ENCODE results near the gene FBXO42. TPM values are rescaled to one million over a fixed set of nuclear protein-coding genes. Genes with fewer than 3 reads are reported as not detected.
A peak's percentile ranks its signal among the peaks of the same experiment; 100 is the strongest.

The FBXO42 gene
- total RNA-seq, 1 donor from 2014 or later: 17.1 TPM

DNA sequence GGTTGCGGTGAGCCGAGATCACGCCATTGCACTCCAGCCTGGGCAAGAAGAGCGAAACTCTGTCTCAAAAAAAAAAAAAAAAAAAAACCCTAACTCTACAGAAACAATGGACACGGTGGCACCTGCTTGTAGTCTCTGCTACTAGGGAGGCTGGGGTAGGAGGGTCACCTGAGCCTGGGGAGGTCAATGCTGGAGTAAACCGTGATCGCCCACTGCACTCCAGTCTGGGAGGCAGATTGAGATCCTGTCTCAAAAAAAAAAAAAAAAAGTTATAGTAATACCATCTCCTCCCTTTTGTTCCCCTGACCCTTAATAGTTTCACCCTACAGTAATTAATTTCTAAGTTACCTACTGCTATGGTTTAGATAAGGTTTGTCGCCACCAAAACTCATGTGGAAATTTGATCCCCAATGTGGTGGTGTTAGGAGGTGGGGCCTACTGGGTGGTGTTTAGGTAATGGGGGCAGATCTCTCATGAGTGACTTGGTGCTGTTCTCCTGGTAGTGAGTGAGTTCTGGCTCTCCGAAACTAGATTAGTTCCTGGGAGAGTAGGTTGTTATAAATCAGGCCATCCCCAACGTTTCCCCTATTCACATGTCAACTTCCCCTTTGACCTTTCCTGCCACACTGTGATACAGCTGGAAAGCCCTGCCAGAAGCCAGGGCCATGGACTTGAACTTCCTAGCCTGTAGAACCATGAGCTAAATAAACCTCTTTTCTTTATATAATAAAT lies 9.8 kb downstream of the FBXO42 start:
- ATAC-seq (ENCODE audit: poor library complexity): no peak
- no peak for DNase-seq
- intact Hi-C loops (cut with DNase I): no loop called here

DNA sequence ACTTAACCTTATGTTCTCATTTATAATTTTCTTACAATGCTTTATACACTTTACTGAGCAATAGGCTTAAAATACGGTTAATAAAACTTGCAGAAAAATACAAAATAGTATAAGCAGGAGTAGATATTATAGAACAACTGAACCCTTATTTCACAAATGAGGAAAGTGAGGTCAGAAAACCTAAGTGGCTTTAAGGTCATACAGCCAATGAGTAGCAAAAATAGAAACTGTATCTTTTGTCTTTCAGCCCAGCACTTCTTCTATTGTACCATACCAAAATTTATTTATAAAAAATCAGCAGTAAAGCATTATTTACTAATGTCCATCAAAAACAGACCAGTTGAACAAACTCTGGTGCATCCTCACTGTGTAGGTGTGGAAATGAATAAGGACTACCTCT lies 11.6 kb downstream of the FBXO42 start:
- ATAC-seq (ENCODE audit: poor library complexity) (peak; percentile 49), DNase-seq (no peak)
- intact Hi-C loops (cut with DNase I): no loop called here

DNA sequence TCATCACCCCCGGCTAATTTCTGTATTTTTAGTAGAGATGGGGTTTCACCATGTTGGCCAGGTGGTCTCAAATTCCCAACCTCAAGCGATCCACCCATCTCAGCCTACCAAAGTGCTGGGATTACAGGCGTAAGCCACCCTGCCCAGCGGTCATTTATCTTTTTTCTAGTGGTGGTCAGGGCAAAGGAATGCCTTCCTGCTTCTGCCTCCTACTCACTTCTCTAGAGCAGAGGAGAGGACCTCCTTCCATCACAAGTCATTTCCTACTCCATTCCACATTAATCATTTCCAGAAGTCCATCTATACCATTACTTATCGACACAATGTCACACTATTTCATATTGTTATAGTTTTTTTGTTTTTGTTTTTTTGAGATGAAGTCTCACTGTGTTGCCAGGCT lies 13.3 kb downstream of the FBXO42 start:
- ATAC-seq (ENCODE audit: poor library complexity): no peak
- DNase-seq: no peak
- intact Hi-C loops (cut with DNase I): no loop called here

DNA sequence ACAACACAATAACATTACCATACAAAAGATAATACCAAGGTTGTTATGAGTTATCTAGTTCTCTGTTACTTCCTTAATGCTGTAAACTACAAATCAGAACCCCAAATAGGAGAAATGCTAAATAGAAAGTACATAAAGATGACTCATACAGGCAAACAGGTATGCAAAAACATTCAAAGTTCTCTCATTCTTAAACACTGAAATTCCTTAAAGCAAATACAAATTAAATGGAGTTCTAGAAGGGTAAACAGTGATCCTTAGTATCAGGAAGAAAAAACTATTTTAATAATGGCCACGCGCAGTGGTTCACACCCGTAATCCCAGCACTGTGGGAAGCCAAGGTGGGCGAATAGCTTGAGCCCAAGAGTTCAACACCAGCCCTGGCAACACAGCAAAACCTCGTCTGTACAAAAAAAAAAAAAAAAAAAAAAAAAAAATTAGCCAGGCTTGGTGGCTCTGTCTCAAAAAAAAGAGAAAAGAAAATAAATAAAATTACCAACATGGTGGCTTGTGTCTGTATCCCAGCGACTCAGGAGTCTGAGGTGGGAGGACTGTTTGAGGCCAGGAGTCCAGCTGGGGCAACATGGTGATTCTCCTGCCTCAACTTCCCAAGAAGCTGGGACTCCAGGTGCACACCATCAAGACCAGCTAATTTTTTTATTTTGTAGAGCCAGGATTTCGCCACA lies 17.5 kb downstream of the FBXO42 start:
- intact Hi-C loops (cut with DNase I): no loop called here

DNA sequence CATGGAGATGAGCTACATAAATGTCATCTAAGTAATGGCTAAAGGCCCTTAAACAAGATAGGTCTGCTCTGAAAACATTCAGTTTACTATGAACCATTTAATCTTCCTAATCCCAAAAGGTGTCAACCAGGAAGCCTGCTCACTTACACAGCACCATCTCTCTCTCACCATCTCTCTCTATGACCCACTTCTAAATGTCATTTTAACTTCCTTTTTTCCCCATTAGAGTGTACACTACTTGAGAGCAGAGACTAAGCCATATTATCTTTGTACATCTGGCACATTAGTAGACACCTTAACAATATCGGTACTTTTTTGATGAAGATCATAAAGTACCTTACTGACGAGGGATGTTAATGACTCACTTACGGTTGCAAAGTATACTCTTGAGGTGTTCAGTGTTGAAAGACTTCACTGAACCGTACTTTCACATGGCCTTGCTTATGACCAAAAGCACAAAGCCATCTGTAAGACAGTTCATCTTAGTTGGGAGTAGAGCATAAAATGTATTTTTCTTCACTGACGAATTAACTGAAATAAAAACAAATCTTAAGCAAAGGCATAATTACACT lies 25.4 kb downstream of the FBXO42 start:
- no peak for DNase-seq
- intact Hi-C loops (cut with DNase I): no loop called here
- no peak for ATAC-seq (ENCODE audit: poor library complexity)

More for the DNA sequence above, 17.5 kb downstream of the FBXO42 start:
- ATAC-seq (ENCODE audit: poor library complexity) (no peak), DNase-seq (no peak)

DNA sequence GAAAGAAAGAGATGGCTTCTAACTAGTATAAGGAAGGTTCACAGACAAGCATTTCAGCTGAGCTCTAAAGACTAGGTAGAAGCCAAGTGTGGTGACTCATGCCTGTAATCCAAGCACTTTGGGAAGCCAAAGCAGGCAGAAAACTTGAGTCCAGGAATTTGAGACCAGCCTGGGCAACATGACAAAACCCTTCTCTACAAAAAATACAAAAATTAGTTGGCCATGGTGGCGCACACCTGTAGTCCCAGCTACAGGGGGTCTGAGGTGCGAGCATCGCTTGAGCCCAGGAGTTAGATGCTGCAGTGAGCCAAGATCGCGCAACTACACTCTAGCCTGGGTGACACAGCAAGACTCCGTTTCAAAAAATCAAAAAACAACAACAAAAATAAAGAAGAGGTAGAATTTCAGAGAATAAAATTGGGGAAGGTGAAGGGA lies 27.8 kb downstream of the FBXO42 start:
- ATAC-seq (ENCODE audit: poor library complexity) (peak; percentile 80), DNase-seq (no peak)
- intact Hi-C loops (cut with DNase I): no loop called here

DNA sequence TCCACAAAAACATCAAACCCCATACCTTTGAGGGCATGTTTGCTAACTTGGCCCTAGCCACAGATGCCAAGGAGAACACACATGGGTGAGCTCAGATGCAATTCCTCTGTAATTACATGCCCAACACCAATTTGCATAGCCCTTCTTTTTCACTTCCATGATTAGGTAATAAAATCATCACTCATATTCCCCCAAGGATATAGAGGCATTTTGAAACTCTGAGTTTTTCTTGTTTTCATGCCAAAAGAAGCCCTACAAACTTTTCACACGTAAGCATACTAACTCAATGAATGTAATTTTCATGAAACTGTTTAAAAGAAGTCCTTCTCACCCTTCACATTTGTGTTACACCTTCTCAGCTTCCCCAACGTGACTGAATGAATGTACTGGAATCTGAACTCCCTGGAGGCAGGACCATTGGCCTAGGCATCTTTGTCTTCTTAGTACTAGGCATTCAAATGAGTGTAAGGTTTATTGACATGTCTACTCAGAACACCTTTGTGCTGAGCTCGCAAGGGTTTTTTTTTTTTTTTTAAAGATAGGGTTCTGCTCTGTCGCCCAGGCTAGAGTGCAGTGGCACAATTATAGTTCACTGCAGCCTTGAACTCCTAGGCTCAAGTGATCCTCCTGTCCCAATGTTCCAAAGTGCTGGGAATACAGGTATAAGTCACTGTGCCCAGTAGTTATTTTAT lies 31.0 kb downstream of the FBXO42 start:
- DNase-seq: no peak
- ATAC-seq (ENCODE audit: poor library complexity): peak; percentile 7
- intact Hi-C loops (cut with DNase I): no loop called here

DNA sequence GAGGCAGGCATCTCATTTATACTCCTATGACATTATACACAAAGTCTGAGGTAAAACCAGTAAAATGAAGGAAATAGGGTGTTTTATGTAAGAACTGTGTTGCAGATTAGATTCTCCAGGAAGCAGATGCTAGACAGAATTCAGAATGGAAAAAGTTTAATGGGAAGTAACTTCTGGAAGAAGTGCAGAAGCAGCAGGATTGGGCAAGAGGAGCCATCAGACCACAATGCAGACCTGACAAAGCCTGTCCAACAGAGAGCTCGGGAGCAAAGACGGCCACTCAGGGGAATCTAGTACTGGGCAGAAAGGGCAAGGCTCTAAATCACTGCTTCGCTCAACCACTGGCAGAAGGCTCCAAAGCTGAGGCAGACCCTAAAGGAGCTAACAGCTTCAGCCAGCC lies 33.7 kb downstream of the FBXO42 start:
- ATAC-seq (ENCODE audit: poor library complexity) (peak; percentile 75), DNase-seq (no peak)
- intact Hi-C loops (cut with DNase I): no loop called here

DNA sequence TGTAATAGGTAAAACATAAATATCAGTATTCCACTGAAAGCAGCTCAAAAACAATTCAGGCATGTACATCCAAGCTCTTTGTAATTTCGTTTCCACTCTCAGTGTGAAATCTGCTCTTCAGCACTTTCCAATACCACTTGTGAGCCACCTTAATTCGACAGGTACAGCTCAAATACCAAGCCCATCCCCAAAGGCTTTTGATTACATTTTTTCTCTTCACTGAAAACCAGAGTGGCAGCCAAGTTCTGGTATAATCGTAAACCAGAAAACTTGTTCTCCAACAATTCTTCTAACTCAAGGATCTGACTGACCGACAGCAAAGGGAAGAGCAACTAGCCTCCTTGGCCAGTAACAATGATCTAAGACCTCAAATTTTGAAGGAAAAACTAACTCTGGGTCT lies 36.8 kb downstream of the FBXO42 start:
- no peak for DNase-seq
- intact Hi-C loops (cut with DNase I): no loop called here
- ATAC-seq (ENCODE audit: poor library complexity): no peak

DNA sequence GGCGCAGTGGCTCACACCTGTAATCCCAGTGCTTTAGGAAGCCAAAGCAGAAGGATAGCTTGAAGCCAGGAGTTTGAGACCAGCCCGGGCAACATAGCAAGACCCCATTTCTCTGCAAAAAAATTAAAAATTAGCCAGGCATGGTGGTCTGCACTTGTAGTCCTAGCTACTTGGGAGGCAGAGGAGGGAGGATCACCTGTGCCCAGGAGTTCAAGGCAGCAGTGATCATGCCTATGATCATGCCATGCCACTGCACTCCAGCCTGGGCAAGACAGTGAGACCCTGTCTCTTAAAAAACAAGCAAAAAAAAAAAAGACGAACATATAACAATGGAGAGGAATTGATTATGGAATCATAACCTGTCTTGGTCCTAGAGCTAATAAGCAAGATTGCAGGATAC lies 45.1 kb downstream of the FBXO42 start:
- intact Hi-C loops (cut with DNase I): no loop called here
- ATAC-seq (ENCODE audit: poor library complexity): no peak
- no peak for DNase-seq

DNA sequence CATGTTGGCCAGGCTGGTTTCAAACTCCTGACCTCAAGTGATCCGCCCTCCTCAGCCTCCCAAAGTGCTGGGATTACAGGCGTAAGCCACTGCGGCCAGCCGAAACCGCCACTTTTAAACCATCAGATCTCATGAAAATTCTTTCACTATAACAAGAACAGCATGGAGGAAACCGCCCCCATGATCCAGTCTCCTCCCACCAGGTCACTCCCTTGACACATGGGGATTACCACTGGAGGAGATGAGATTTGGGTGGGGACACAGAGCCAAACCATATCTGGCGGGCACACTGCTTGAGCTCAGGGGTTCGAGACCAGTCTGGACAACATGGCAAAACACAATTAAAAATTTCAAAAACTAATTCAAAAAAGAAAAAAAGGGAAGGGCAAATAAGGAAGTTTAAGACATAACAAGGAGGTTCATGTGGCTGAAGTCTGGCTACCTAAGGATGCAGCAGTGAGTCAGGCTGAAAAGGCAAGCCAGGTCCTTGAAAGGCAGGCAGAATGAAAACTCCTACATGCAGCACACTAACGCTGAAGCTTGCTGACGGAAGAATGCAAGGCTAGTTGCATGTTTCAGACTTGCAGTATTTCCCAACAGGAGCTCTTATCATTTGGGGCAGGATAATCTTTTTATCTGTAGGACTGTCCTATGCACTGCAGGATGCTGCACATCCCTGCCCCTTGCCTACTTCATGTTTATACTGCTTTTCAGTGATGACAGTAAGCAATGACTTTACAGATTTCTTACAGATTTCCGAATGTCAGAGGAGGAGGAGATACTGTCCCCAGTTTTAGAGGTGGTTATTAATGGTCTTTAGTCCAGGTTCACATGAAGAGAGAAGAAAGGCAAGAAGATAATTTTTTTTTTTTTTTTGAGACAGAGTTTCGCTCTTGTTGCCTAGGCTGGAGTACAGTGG lies 49.3 kb downstream of the FBXO42 start:
- intact Hi-C loops (cut with DNase I): no loop called here

DNA sequence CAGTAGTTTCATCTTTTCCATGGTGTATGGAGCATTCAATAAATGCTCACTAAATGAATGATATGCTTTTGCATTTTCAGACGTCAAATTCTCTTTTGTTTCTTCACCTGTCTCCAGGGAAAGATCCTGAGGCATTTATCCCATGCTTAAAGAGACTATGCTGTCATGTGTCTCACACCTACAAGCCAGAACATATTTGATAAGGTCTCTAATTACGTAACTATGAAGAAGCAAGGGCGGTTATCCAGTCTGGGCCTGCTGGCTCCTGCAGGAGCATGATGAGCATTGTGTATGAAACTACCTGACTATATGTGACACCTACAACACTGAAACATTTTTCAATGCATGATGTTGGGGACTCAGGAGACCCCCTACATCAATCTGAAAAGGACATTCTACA lies 51.8 kb downstream of the FBXO42 start:
- no peak for DNase-seq
- peak; percentile 69 for ATAC-seq (ENCODE audit: poor library complexity)
- intact Hi-C loops (cut with DNase I): no loop called here

More for the DNA sequence above, 49.3 kb downstream of the FBXO42 start:
- ATAC-seq (ENCODE audit: poor library complexity): no peak
- no peak for DNase-seq

DNA sequence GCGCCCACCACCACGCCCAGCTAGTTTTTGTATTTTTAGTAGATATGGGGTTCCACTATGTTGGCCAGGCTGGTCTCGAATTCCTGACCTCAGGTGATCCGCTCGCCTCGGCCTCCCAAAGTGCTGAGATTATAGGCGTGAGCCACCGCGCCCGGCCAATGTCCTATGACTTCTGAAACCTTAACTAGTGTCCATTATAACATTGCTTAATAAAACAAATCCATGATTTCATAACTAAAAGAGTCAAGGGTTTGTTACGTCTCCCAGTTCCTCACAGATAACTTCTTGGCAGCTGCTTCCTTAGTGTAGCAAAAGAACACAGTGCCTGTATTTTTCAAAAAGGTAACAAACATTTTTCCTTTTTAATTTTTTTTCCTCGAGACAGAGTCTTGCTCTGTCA lies 53.6 kb downstream of the FBXO42 start:
- ATAC-seq (ENCODE audit: poor library complexity): peak; percentile 34
- no peak for DNase-seq
- intact Hi-C loops (cut with DNase I): no loop called here

DNA sequence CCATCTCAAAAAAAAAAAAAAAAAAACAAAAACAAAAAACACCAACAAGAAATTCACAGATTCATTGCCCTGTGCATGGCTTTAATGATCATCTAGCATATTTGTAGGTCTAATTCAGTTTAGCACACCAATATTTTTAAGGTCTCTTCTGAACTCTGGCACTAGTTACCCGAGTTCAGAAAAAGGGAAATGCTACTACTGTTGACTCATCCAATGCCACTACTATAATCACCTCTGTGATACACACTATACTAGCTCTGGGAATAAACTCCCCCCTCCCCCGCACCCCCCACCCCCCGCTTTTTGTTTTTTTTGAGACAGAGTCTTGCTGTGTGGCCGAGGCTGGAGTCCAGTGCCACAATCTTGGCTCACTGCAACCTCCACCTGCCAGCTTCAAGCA lies 55.6 kb downstream of the FBXO42 start:
- intact Hi-C loops (cut with DNase I): no loop called here
- DNase-seq (no peak), ATAC-seq (ENCODE audit: poor library complexity) (no peak)

DNA sequence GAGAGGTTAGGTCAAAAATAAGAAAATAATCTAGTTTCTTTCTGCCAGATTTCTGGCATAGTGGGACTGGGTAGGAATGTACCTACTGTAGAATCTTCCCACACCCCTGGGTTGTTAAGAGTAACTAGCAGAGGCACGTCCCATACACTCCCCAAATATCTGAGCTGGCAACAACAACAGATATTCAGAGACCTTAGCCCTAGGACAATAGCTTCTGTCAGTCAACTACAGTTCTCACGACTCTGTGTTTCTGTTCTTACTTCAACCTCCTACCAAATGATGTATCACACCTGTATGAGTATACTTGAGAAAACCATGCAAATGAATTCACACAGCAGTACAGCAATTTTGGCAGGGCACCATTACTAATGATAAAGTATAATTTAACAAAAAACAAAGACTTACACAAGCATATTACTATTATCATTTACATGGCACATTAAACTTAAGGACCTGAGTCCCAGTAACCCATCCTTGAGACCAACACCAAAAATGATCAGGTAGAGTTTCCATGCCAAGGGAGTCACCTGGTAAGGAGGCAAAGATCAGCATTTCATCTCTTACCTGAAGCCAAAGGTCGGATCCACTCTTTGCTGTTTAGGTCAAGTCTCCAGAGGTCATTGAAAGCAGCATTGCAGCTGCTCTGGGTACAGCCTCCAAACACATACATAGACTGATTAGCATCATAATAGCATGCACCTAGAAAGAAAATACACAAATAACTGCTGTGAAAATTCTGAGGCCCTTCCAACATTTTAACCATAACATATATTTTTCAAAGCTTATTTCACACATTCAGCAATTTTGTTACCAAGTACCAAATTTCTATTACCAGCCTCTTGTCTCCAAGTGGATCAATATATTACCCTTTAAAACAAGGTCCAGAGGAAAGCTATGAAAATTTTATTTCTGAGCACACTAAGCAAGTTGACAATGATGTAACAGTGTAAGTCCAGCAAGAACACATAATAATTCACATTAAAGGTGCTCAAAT lies 57.8 kb downstream of the FBXO42 start:
- DNase-seq (no peak), ATAC-seq (ENCODE audit: poor library complexity) (no peak)
- intact Hi-C loops (cut with DNase I): no loop called here

DNA sequence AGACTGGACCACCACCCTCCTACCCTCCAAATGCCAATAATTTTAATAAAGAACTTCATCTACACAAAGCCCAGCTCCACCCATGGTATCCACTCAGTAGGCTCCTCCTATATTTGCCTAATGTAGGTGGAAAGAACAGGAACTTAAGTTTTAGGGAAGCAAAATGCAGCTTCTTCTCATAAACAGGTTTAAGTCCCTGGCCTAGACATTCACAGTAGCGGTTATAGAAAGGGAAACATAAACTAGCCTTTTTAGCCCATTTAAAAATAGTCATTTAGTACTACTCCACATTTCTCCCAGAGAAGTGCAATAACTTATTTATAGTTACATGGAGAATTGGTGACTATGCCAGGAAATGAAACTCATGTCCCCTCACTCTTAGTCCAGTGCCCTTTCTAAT lies 58.7 kb downstream of the FBXO42 start:
- intact Hi-C loops (cut with DNase I): no loop called here
- ATAC-seq (ENCODE audit: poor library complexity) (no peak), DNase-seq (no peak)

DNA sequence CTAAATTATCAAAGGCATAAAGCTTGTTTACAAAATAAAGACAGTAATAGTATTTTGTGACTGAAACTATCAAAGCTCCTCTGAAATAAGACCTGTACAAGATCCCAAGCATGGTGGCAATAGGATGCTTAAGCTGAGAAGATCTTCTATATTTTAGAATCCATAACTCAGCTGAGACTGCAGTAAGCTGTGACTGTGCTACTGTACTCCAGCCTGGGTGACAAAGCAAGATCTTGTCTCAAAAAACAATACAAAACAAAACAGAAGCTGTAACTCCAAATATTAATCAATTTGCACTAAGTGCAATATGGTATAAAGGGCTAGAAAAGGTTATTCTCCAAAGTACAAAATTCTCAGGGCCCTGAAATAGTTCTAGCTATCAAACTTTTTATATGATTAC lies 59.5 kb downstream of the FBXO42 start:
- DNase-seq (no peak), ATAC-seq (ENCODE audit: poor library complexity) (no peak)
- intact Hi-C loops (cut with DNase I): no loop called here
